SH-SY5Y (cell line): ENCODE measurements around the gene FBXO34.

Source experiments
- GATA2 ChIP-seq: IDR thresholded peaks from 2 replicates; pipeline ENCODE4 v1.6.1; 2011; ENCODE audit warnings: mild to moderate bottlenecking, low read depth, low read length
- GATA3 ChIP-seq: IDR thresholded peaks from 2 replicates; pipeline ENCODE4 v1.6.1; 2011; ENCODE audit warnings: low read depth, mild to moderate bottlenecking, low read length, moderate library complexity

- no peak for TF ChIP-seq GATA2
- no peak for TF ChIP-seq GATA3
These were observed 27.4 kb upstream of the FBXO34 start for GRCh38 chr14:55243813-55244212.
